Small intestine (tissue), 7 donors: ENCODE results near the gene STMND1. TPM values are rescaled to one million over a fixed set of nuclear protein-coding genes. Genes with fewer than 3 reads are reported as not detected.

Source experiments
- DNase-seq, 2 donors: peaks; one replicate each; pipeline versions ENCODE4 v3.0.0 to v3.0.0-alpha.2; 2013
- FAIRE-seq: peaks from 2 replicates; lab custom pipeline; 2012; peaks lifted over from hg19 to GRCh38; lab: Jason Lieb, UNC
- H3K27ac ChIP-seq, 3 donors: one replicate each; pipeline ENCODE4 v1.5.1; 2013; ENCODE audit warnings: low read length in 2 of 3, mild to moderate bottlenecking in 2 of 3, control low read depth in 1 of 3, inconsistent platforms in 1 of 3, low read depth in 1 of 3, moderate library complexity in 1 of 3
- H3K27me3 ChIP-seq, 3 donors: one replicate each; pipeline ENCODE4 v1.6.1; 2013; ENCODE audit warnings: low read length in 3 of 3, inconsistent platforms in 1 of 3; ENCODE audit not compliant: control insufficient read depth in 3 of 3, insufficient read depth in 3 of 3
- H3K36me3 ChIP-seq, 3 donors: one replicate each; pipeline ENCODE4 v1.6.1; 2013; ENCODE audit warnings: low read length in 3 of 3, inconsistent platforms in 1 of 3, low read depth in 1 of 3, mild to moderate bottlenecking in 1 of 3, moderate library complexity in 1 of 3; ENCODE audit not compliant: control insufficient read depth in 3 of 3, insufficient read depth in 2 of 3
- H3K4me1 ChIP-seq, 3 donors: one replicate each; pipeline ENCODE4 v1.6.1; 2013; ENCODE audit warnings: low read length in 2 of 3, inconsistent platforms in 1 of 3, low read depth in 1 of 3, mild to moderate bottlenecking in 1 of 3, moderate library complexity in 1 of 3; ENCODE audit not compliant: control insufficient read depth in 3 of 3, insufficient read depth in 2 of 3
- H3K4me3 ChIP-seq, 3 donors: one replicate each; pipeline ENCODE4 v1.5.1; 2013; ENCODE audit warnings: low read length in 3 of 3, control low read depth in 1 of 3, inconsistent platforms in 1 of 3, low read depth in 1 of 3, mild to moderate bottlenecking in 1 of 3, moderate library complexity in 1 of 3
- H3K9me3 ChIP-seq, 2 donors: one replicate each; pipeline ENCODE4 v1.6.1; 2013; ENCODE audit warnings: low read depth in 1 of 2, low read length in 1 of 2; ENCODE audit not compliant: control insufficient read depth in 2 of 2, insufficient read depth in 1 of 2
- WGBS, 3 donors: extraction: QIAGEN DNeasy Blood & Tissue Kit; methylation state at CpG; one replicate each; pipeline ENCODE4 v1.1.7; 2013; 5-methylcytosine and 5-hydroxymethylcytosine counted together
- polyA plus RNA-seq, 4 donors: library from polyadenylated mRNA; stranded (reverse) in 3 of 4; unstranded in 1 of 4; fragments of 200-250 nt in 3 of 4; fragments of 120-200 nt in 1 of 4; gene quantifications; one replicate each; pipeline versions ENCODE4 v1.2.1 to v1.2.3, GENCODE V29; 2013
- donor health status: healthy with polysubstance abuse.
- donor health status: control.
- donor health status: control.
- donor health status: Bipolar disorder and iron deficiency.
- donor health status: healthy.

STMND1 gene
- polyA plus RNA-seq, 4 donors: 0.06 to 0.22 TPM; not detected in 2

DNA sequence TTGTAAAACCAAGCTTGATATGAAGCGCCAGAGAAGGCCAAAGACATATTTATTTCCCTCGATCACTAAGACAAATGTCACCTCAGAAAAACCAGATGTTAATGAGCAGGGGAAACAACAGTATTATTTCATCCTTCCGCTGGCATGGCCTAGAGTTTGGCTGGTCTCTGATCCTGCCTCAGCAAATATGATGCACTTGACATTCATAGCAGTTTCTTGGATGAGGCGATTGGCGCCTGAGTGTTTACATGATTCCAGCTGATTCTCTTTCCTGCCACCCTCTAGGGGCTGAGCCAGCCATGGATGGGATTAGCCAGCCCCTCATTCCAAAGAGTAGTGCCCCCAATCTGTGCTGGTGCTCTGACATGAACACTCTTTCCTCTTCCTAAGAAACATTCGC lies 67.9 kb downstream of the STMND1 start:
- DNase-seq (no peak), FAIRE-seq (no peak)
- no peaks in the 10 kb centered on the region for H3K36me3 ChIP-seq
- no peaks in the 10 kb centered on the region for H3K9me3 ChIP-seq
- H3K27me3 ChIP-seq: no peaks in the 10 kb centered on the region
- no peak overlapping the region for H3K27ac ChIP-seq
- no peak overlapping the region for H3K4me3 ChIP-seq
- WGBS, 3 donors: 89 to 98% (median 94%) methylated on average over 6 of the region's 6 CpGs
- H3K4me1 ChIP-seq: no peaks in the 10 kb centered on the region

DNA sequence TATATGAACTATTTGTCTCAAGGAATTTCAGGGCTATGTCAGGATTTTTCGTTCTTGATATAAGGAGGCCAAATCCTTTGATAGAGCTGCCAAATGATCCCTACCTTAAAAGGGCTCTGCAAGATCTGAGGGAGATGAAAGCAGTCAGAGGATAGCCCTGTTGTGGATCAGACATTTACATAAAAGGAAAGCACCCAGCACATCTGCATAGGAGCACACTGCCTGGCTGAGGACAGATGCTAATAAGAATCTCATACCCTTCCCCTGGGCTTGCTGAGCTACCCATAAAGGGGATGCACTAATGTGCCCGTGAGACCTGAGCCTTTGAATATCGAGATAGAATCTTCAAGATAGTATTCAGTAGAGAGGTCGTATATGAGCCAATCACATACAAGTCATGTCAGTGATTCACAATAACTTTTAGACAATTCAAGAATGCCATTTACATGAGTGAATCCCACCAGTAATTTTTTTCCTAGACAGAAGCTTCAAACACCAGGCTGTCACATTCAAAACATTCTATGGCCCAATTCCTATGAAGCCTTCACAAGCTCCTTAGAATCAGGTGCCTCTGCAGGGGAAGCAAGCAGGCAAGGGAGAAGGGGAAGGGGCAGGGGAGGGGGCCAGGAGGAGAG lies 71.1 kb downstream of the STMND1 start:
- H3K36me3 ChIP-seq: no peaks in the 10 kb centered on the region
- 51 to 62% (median 56%) methylated on average over 4 of the region's 4 CpGs for WGBS, 3 donors
- no peaks in the 10 kb centered on the region for H3K27me3 ChIP-seq
- no peaks in the 10 kb centered on the region for H3K4me1 ChIP-seq
- H3K4me3 ChIP-seq: no peak overlapping the region
- DNase-seq (no peak), FAIRE-seq (no peak)
- H3K9me3 ChIP-seq: no peaks in the 10 kb centered on the region
- no peak overlapping the region for H3K27ac ChIP-seq

DNA sequence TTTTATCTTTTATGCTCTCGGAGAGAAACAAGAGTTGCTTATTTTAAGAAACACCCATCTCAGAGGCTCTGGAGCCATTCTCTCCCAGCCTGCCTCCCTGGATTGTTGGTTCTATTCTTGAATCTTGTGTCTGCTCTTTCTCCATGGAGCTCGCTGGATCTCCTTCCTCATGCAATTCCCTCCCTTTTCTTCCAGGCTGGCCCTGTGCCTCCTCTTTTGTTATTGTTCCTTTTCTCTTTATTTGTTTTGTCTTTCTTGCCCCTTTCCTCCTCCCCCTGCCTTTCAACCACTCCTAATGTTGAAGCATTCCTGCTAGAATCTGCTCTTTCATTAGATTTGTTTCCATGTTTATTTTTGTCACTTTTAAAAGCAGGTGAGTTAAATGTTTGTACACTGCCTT lies 76.5 kb downstream of the STMND1 start:
- 42 to 52% (median 50%) methylated on average over 2 of the region's 2 CpGs for WGBS, 3 donors
- Histone ChIP-seq H3K36me3 (no peaks in the 10 kb centered on the region), H3K9me3 (peaks cover 0 to 4% of the 10 kb centered on the region in 2 donors), H3K27me3 (no peaks in the 10 kb centered on the region), H3K27ac (no peak overlapping the region), H3K4me3 (no peak overlapping the region), H3K4me1 (no peaks in the 10 kb centered on the region)
- DNase-seq (no peak), FAIRE-seq (no peak)

DNA sequence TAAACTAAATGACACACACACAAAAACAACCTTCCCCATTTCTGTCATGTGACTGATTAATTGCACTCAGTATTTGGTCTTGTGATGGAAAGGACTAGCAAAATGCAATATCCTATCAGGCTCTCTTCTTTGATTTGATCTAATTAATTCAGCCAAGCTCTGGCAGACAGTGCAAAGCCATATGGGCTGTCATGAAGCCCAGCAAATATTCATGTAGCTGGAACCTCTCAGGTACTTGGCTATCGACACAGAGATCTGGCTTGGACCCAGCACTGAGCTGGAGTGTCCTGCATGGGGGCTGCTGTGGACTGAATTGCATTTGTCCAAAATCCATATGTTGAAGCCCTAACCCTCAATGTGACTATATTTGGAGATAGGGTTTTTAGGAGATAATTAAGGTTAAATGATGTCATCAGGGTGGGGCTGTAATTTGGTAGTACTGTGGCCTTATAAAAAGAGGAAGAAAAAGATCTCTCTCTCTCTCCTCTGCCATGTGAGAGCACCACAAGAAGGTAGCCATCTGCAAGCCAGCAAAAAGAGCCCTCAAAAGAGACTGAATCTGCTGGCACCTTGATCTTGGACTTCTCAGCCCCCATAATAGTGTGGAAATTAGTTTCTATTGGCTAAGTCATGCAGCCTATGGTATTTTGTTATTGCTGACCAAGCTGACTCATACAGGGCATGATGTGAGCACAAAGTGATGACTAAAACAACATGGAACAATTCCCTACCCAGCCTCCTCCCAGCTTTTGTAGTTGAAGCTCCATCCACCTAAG lies 77.1 kb downstream of the STMND1 start:
- FAIRE-seq: no peak
- no peak for DNase-seq
- Histone ChIP-seq H3K27ac (no peak overlapping the region), H3K4me1 (no peaks in the 10 kb centered on the region), H3K36me3 (no peaks in the 10 kb centered on the region), H3K9me3 (peaks cover 0 to 4% of the 10 kb centered on the region in 2 donors), H3K4me3 (no peak overlapping the region), H3K27me3 (no peaks in the 10 kb centered on the region)
- WGBS, 3 donors: 82 to 93% (median 85%) methylated on average over 1 of the region's 1 CpG

DNA sequence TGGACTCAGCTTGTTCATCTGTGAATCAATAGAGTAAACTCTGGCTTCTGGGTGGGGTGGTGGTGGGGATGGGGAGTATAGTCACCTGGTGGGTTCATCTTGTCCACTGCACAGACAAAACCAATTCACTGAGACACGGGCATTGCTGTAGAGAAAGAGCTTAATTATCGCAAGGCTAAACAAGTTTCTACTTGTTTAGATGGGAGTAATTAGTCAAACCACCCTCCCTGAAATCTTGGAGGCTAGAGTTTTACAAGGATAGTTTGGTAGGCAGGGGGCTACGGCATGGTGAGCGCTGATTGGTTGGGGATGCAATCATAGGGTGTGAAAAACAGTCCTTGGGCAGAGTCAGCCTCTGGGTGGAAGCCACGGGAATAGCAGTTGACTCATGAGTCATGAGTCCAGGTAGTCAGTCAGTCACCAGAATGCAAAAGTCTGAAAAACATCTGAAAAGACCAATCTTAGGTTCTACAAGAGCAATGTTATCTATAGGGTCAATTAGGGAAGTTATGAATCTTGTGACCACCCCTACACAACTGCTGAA lies 77.8 kb downstream of the STMND1 start:
- DNase-seq: no peak

More for the DNA sequence above, 77.8 kb downstream of the STMND1 start:
- 80 to 90% (median 83%) methylated on average over 5 of the region's 5 CpGs for WGBS, 3 donors
- peaks cover 0 to 4% of the 10 kb centered on the region in 2 donors for H3K9me3 ChIP-seq
- no peak for FAIRE-seq
- H3K36me3 ChIP-seq: no peaks in the 10 kb centered on the region
- no peak overlapping the region for H3K4me3 ChIP-seq
- H3K27ac ChIP-seq: no peak overlapping the region
- H3K4me1 ChIP-seq: no peaks in the 10 kb centered on the region
- no peaks in the 10 kb centered on the region for H3K27me3 ChIP-seq

Other genes starting within 250 kb of the STMND1 start
- 1 to 10 TPM in 2 of 4 donors, under 1 TPM in 2; 0.67 to 2.1 (median 1.2) TPM for gene RBM24, start 179.3 kb downstream of the STMND1 start, polyA plus RNA-seq